H1 (cell line): ENCODE results near the gene CCDC86. TPM values are rescaled to one million over a fixed set of nuclear protein-coding genes. Genes with fewer than 3 reads are reported as not detected.

ENCODE experiments used
- CTCF ChIA-PET: fragments of 300-600 bp; sonication (Branson Sonifier 250); formaldehyde crosslinking; loops from one replicate; lab custom pipeline; 2021; ENCODE audit not compliant: partially characterized antibody; lab: Charles Lee
- POLR2A ChIA-PET: fragments of 300-600 bp; sonication (Branson Sonifier 250); formaldehyde crosslinking; loops from one replicate; lab custom pipeline; 2021; ENCODE audit warnings: inconsistent platforms; ENCODE audit not compliant: partially characterized antibody; lab: Charles Lee
- DNase-seq, 2 experiments: peaks; one replicate each; pipeline versions ENCODE4 v3.0.0 to v3.0.0-alpha.2; 2010 to 2022; ENCODE audit warnings: low spot score in 2 of 2, low read depth in 1 of 2, mixed read lengths in 1 of 2
- FAIRE-seq: peaks from 2 replicates; lab custom pipeline; 2011; peaks lifted over from hg19 to GRCh38; lab: Jason Lieb, UNC
- H2AFZ ChIP-seq: 2 replicates; pipeline ENCODE4 v1.8.1; 2012; ENCODE audit warnings: low read length, inconsistent platforms
- H2AK5ac ChIP-seq: 2 replicates; pipeline ENCODE4 v1.6.1; 2013; ENCODE audit warnings: low read depth, low read length
- H2BK120ac ChIP-seq: replicated peaks from 2 replicates; pipeline ENCODE3; 2013; ENCODE audit warnings: low read depth, low read length, inconsistent platforms
- H2BK12ac ChIP-seq: 2 replicates; pipeline ENCODE4 v1.6.1; 2013; ENCODE audit warnings: low read depth, low read length
- H2BK15ac ChIP-seq: 2 replicates; pipeline ENCODE4 v1.6.1; 2013; ENCODE audit warnings: low read length
- H2BK20ac ChIP-seq: 2 replicates; pipeline ENCODE4 v1.6.1; 2013; ENCODE audit warnings: low read length
- H2BK5ac ChIP-seq: 2 replicates; pipeline ENCODE4 v1.6.1; 2013; ENCODE audit warnings: low read depth, low read length
- H3K14ac ChIP-seq: 2 replicates; pipeline ENCODE4 v1.6.1; 2013; ENCODE audit warnings: inconsistent platforms; ENCODE audit not compliant: insufficient read length
- H3K18ac ChIP-seq: 2 replicates; pipeline ENCODE4 v1.6.1; 2013; ENCODE audit warnings: low read length; ENCODE audit errors: extremely low read depth
- H3K23ac ChIP-seq: 2 replicates; pipeline ENCODE4 v1.6.1; 2013; ENCODE audit warnings: inconsistent platforms; ENCODE audit not compliant: insufficient read length
- H3K23me2 ChIP-seq: 2 replicates; pipeline ENCODE4 v1.6.1; 2013; ENCODE audit warnings: low read depth, low read length
- H3K27ac ChIP-seq: 2 replicates; pipeline ENCODE4 v1.6.1; 2011; ENCODE audit warnings: low read depth, low read length, inconsistent platforms
- H3K27me3 ChIP-seq, 4 experiments: replicated peaks in 1 of 4; 1 replicate in 1 of 4; 2 replicates in 3 of 4; pipeline versions ENCODE4 v1.6.1 to v1.8.1; 2011 to 2013; ENCODE audit warnings: low read length in 3 of 4, mild to moderate bottlenecking in 3 of 4, inconsistent platforms in 2 of 4, mixed read lengths in 2 of 4, moderate library complexity in 1 of 4; ENCODE audit not compliant: control insufficient read depth in 3 of 4, insufficient read depth in 3 of 4; ENCODE audit errors: extremely low read depth in 1 of 4
- H3K36me3 ChIP-seq, 4 experiments: 2 replicates each; pipeline versions ENCODE4 v1.6.1 to v1.8.1; 2011 to 2013; ENCODE audit warnings: mild to moderate bottlenecking in 4 of 4, low read length in 3 of 4, moderate library complexity in 2 of 4, control low read depth in 1 of 4, inconsistent platforms in 1 of 4; ENCODE audit not compliant: insufficient read depth in 4 of 4, control insufficient read depth in 2 of 4
- H3K4ac ChIP-seq: replicated peaks from 2 replicates; pipeline ENCODE3; 2013; ENCODE audit warnings: low read length, low read depth, mixed read lengths, inconsistent platforms; ENCODE audit not compliant: insufficient read length
- H3K4me1 ChIP-seq, 4 experiments: replicated peaks in 1 of 4; 1 replicate in 1 of 4; 2 replicates in 3 of 4; pipeline versions ENCODE4 v1.6.1 to v1.8.1; 2011 to 2013; ENCODE audit warnings: low read length in 3 of 4, inconsistent platforms in 2 of 4, mixed read lengths in 1 of 4; ENCODE audit not compliant: insufficient read depth in 4 of 4, control insufficient read depth in 3 of 4
- H3K4me2 ChIP-seq, 2 experiments: 2 replicates each; pipeline versions ENCODE4 v1.6.1 to v1.8.1; 2011 to 2013; ENCODE audit warnings: low read depth in 2 of 2, low read length in 2 of 2, control low read depth in 1 of 2, inconsistent platforms in 1 of 2, mild to moderate bottlenecking in 1 of 2; ENCODE audit not compliant: insufficient read depth in 1 of 2
- H3K4me3 ChIP-seq, 4 experiments: fragments of 200-600, 300-600 bp in 1 of 4; sonication (generic), shearing (Covaris generic), sonication (Bioruptor Twin) in 1 of 4; 2 replicates each; pipeline versions ENCODE4 v1.5.1 to v1.8.1; 2011 to 2016; ENCODE audit warnings: low read length in 4 of 4, low read depth in 3 of 4, control low read depth in 2 of 4, inconsistent platforms in 2 of 4, mild to moderate bottlenecking in 2 of 4, mixed read lengths in 1 of 4, moderate library complexity in 1 of 4; ENCODE audit not compliant: insufficient read depth in 2 of 4; ENCODE audit errors: extremely low read depth in 1 of 4
- H3K56ac ChIP-seq: replicated peaks from 2 replicates; pipeline ENCODE3; 2013; ENCODE audit warnings: low read depth, mild to moderate bottlenecking, mixed read lengths, low read length, inconsistent platforms; ENCODE audit not compliant: insufficient read length
- H3K79me1 ChIP-seq: 2 replicates; pipeline ENCODE4 v1.6.1; 2013; ENCODE audit warnings: low read depth, low read length, control low read depth
- H3K79me2 ChIP-seq, 2 experiments: 2 replicates each; pipeline versions ENCODE4 v1.6.1 to v1.8.1; 2012 to 2013; ENCODE audit warnings: low read length in 2 of 2, mild to moderate bottlenecking in 2 of 2, inconsistent platforms in 1 of 2; ENCODE audit not compliant: insufficient read depth in 2 of 2, control insufficient read depth in 1 of 2
- H3K9ac ChIP-seq, 4 experiments: replicated peaks in 1 of 4; 1 replicate in 1 of 4; 2 replicates in 3 of 4; pipeline versions ENCODE4 v1.6.1 to v1.8.1; 2011 to 2013; ENCODE audit warnings: low read depth in 3 of 4, low read length in 3 of 4, control low read depth in 2 of 4, mild to moderate bottlenecking in 2 of 4, moderate library complexity in 2 of 4, inconsistent platforms in 1 of 4; ENCODE audit errors: extremely low read depth in 1 of 4
- H3K9me3 ChIP-seq, 2 experiments: 2 replicates each; pipeline versions ENCODE4 v1.6.1 to v1.8.1; 2012 to 2013; ENCODE audit warnings: mild to moderate bottlenecking in 2 of 2, moderate library complexity in 2 of 2, control low read depth in 1 of 2, inconsistent platforms in 1 of 2, low read depth in 1 of 2, low read length in 1 of 2, mixed read lengths in 1 of 2; ENCODE audit not compliant: insufficient read depth in 2 of 2
- H4K20me1 ChIP-seq, 2 experiments: replicated peaks in 1 of 2; 2 replicates each; pipeline versions ENCODE3 to v1.8.1; 2011 to 2013; ENCODE audit warnings: inconsistent platforms in 2 of 2, low read length in 2 of 2, mild to moderate bottlenecking in 1 of 2; ENCODE audit not compliant: insufficient read depth in 2 of 2, control insufficient read depth in 1 of 2
- H4K5ac ChIP-seq: 2 replicates; pipeline ENCODE4 v1.6.1; 2013; ENCODE audit warnings: low read length, low read depth, mixed read lengths, inconsistent platforms; ENCODE audit not compliant: insufficient read length
- H4K8ac ChIP-seq: 2 replicates; pipeline ENCODE4 v1.8.0; 2013; ENCODE audit warnings: mild to moderate bottlenecking, moderate library complexity, low read length, inconsistent platforms; ENCODE audit not compliant: insufficient read depth; ENCODE audit errors: extremely low read depth
- H4K91ac ChIP-seq: replicated peaks from 2 replicates; pipeline ENCODE3; 2013; ENCODE audit warnings: low read length, mixed read lengths, inconsistent platforms; ENCODE audit not compliant: insufficient read length
- BCL11A ChIP-seq, 2 experiments: IDR thresholded peaks; one replicate each; pipeline ENCODE4 v1.6.1; 2011; ENCODE audit warnings: low read depth in 2 of 2, low read length in 2 of 2, mild to moderate bottlenecking in 2 of 2
- CBX8 ChIP-seq: fragments of 300-800, 300-1000 bp; sonication (generic); IDR thresholded peaks from 2 replicates; pipeline ENCODE4 v1.7.1; 2016; ENCODE audit warnings: low read depth, low read length, borderline replicate concordance
- CTBP2 ChIP-seq: IDR thresholded peaks from 2 replicates; pipeline ENCODE4 v1.7.0; 2011; ENCODE audit warnings: borderline replicate concordance, mild to moderate bottlenecking, moderate library complexity, mixed read lengths, low read length; ENCODE audit not compliant: insufficient read depth, insufficient read length
- E2F6 ChIP-seq: IDR thresholded peaks from 2 replicates; pipeline ENCODE4 v1.6.1; 2012; ENCODE audit warnings: inconsistent platforms
- EGR1 ChIP-seq: IDR thresholded peaks from 2 replicates; pipeline ENCODE4 v1.6.1; 2011; ENCODE audit warnings: low read depth, low read length, borderline replicate concordance
- JUN ChIP-seq: IDR thresholded peaks from 2 replicates; pipeline ENCODE4 v1.6.1; 2011; ENCODE audit warnings: low read depth, mild to moderate bottlenecking, improper control_type of control experiment, low read length
- KDM1A ChIP-seq: fragments of 200-600, 300-600 bp; sonication (generic); IDR thresholded peaks from 2 replicates; pipeline ENCODE4 v1.7.1; 2016; ENCODE audit warnings: mild to moderate bottlenecking, low read length, borderline replicate concordance
- KDM4A ChIP-seq: IDR thresholded peaks from one replicate; pipeline ENCODE4 v1.7.1; 2012; ENCODE audit warnings: low read depth, mild to moderate bottlenecking, moderate library complexity, low read length, inconsistent platforms; ENCODE audit not compliant: severe bottlenecking
- KDM5A ChIP-seq: fragments of 200-600 bp; IDR thresholded peaks from 2 replicates; pipeline ENCODE4 v1.7.1; 2012; ENCODE audit warnings: mild to moderate bottlenecking, low read length, inconsistent platforms, mixed read lengths
- POLR2A ChIP-seq, 2 experiments: IDR thresholded peaks; 1 replicate in 1 of 2; 2 replicates in 1 of 2; pipeline ENCODE4 v1.6.1; 2011; ENCODE audit warnings: low read depth in 2 of 2, low read length in 2 of 2, mild to moderate bottlenecking in 2 of 2; ENCODE audit errors: control extremely low read depth in 1 of 2
- RFX5 ChIP-seq: IDR thresholded peaks from 2 replicates; pipeline ENCODE4 v1.6.1; 2011; ENCODE audit warnings: low read depth, low read length, improper control_type of control experiment, borderline replicate concordance
- SAP30 ChIP-seq: fragments of 300-600 bp; sonication (generic); IDR thresholded peaks from 2 replicates; pipeline ENCODE4 v1.7.1; 2012; ENCODE audit warnings: low read length, moderate library complexity, mild to moderate bottlenecking, inconsistent platforms; ENCODE audit not compliant: insufficient read depth, insufficient replicate concordance
- SIRT6 ChIP-seq: IDR thresholded peaks from one replicate; pipeline ENCODE4 v1.7.1; 2012; ENCODE audit warnings: low read length, inconsistent platforms
- SUZ12 ChIP-seq: fragments of 200-600 bp; sonication (generic); IDR thresholded peaks from 2 replicates; pipeline ENCODE4 v1.6.1; 2012; ENCODE audit warnings: mild to moderate bottlenecking, inconsistent platforms, low read length, moderate library complexity, mixed read lengths
- WGBS, 2 experiments: shearing (Covaris generic) in 1 of 2; methylation state at CpG; one replicate each; pipeline versions ENCODE4 v1.1.6 to v1.1.7; 2013 to 2015; ENCODE audit warnings: low lambda C conversion rate in 2 of 2, mixed read lengths in 2 of 2, inconsistent platforms in 1 of 2, low coverage in 1 of 2, missing lambda C conversion rate in 1 of 2; ENCODE audit not compliant: insufficient replicate concordance in 2 of 2, insufficient coverage in 1 of 2, insufficient read length in 1 of 2; ENCODE audit errors: extremely low coverage in 1 of 2, missing lambda C conversion rate in 1 of 2; 5-methylcytosine and 5-hydroxymethylcytosine counted together
- polyA plus RNA-seq, 7 experiments: library from polyadenylated mRNA; depleted of rRNA in 3 of 7; stranded (reverse) in 5 of 7; unstranded in 2 of 7; fragments of >200 nt in 5 of 7; fragments of 200-250 nt in 2 of 7; gene quantifications; 1 replicate in 5 of 7; 2 replicates in 1 of 7; 4 replicates in 1 of 7; pipeline versions ENCODE4 v1.2.1 to v1.2.3, GENCODE V29; 2011 to 2013; ENCODE audit warnings: missing spikeins in 2 of 7, mixed read lengths in 2 of 7
- total RNA-seq: library from RNA; stranded (reverse); fragmentation: NEBNext Ultra II Directional; extraction: Animal tissue kit (Norgen Biotek cat#: 25700); gene quantifications from 2 replicates; pipeline ENCODE4 v1.2.1, GENCODE V29; 2021

The CCDC86 gene
- total and polyA plus RNA-seq, 2 of the 8 experiments (the other 6 are each of a cell fraction or from before 2014, with no cell fraction given) = 37.7 to 76.4 TPM

DNA sequence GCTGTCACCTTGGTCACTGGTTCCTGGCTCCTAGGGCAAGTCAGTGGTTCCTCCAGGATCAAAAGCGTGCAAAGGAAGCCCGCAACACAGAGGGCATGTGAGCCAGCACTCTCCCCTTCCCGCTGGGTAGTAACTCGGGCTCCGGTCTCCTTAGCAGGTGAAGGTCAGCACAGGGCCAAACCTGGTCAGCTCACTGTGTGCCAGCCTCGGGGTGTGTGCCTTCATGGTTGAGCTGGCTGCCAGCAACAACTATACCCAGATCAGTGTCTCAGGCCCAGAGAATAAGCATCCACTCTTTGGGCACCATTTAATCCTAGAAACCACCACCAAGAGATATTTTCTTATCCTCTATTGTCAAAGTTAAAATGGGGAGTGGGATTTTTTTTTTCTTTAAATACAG is 16.1 kb upstream of the CCDC86 start:
- Histone ChIP-seq H3K27ac (no peak overlapping the region), H3K14ac (no peak overlapping the region), H3K27me3 (no peaks in the 10 kb centered on the region; a peak in 1 of 7 replicates), H3K4me1 (no peaks in the 10 kb centered on the region), H2AK5ac (no peak overlapping the region), H3K4ac (no peak overlapping the region), H4K8ac (no peak overlapping the region), H4K20me1 (peaks cover 0 to 2% of the 10 kb centered on the region in 2 experiments), H3K79me2 (no peaks in the 10 kb centered on the region), H4K5ac (no peak overlapping the region), H3K23ac (no peak overlapping the region), H2BK120ac (no peak overlapping the region), H3K36me3 (no peaks in the 10 kb centered on the region), H3K56ac (no peak overlapping the region), H4K91ac (no peak overlapping the region), H2BK12ac (no peak overlapping the region), H3K4me3 (no peak overlapping the region), H3K4me2 (no peak overlapping the region), H3K79me1 (no peaks in the 10 kb centered on the region), H2BK15ac (no peak overlapping the region), H2BK20ac (no peak overlapping the region), H2AFZ (no peak overlapping the region), H2BK5ac (no peak overlapping the region), H3K23me2 (no peaks in the 10 kb centered on the region), H3K9me3 (no peaks in the 10 kb centered on the region), H3K9ac (no peak overlapping the region), H3K18ac (no peak overlapping the region)
- ChIA-PET POLR2A (interaction anchor here (0.6 kb wide), 1 partner anchor 79 kb away, joined by 3 read pairs; no protein-coding TSS in a partner anchor), CTCF (interaction anchor here (0.6 to 18.0 kb wide), 4 partner anchors 50 to 71 kb away, joined by 4 to 522 read pairs (median 4); partner anchors contain the start of gene PRPF19)
- DNase-seq (no peak), FAIRE-seq (no peak)
- WGBS, 2 experiments = 76% methylated on average over 6 of the region's 6 CpGs; no CpG with 5 or more reads in 1 of the 2 experiments
- TF ChIP-seq RFX5 (no peak), E2F6 (no peak), SUZ12 (no peak), KDM5A (no peak), KDM4A (no peak), BCL11A (IDR thresholded peaks at IDR 0.05; ENCODE audit: low read depth in 2 of 2, low read length in 2 of 2) (no peak), CTBP2 (no peak), EGR1 (no peak), JUN (no peak), POLR2A (IDR thresholded peaks at IDR 0.05; ENCODE audit: control extremely low read depth in 1 of 2, low read depth in 2 of 2, low read length in 2 of 2) (no peak), SAP30 (no peak), KDM1A (no peak), CBX8 (no peak), SIRT6 (no peak)
